Tibial nerve (tissue), 4 donors: Measurements from ENCODE around the gene RHBDD1.

Experiments
- EP300 ChIP-seq, 2 donors: sonication (generic); formaldehyde crosslinking; IDR thresholded peaks; one replicate each; pipeline ENCODE4 v1.6.1; 2017; ENCODE audit warnings: antibody characterized with exemption in 2 of 2, mild to moderate bottlenecking in 1 of 2
- TF ChIP-seq, protein P1 (sequence below), 5 experiments: fragments of 200-600 bp in 3 of 5; fragments of 450-650 bp in 2 of 5; sonication (generic) in 3 of 5; IDR thresholded peaks; one replicate each; pipeline ENCODE4 v1.5.1; 2016 to 2019; ENCODE audit warnings: antibody characterized with exemption in 5 of 5, mild to moderate bottlenecking in 3 of 5, moderate library complexity in 2 of 5

GRCh38 chr2:226985583-226985946 lies 149.7 kb downstream of the RHBDD1 start:
- no peak for TF ChIP-seq EP300 (IDR thresholded peaks at IDR 0.05)
- TF ChIP-seq, protein P1, sequence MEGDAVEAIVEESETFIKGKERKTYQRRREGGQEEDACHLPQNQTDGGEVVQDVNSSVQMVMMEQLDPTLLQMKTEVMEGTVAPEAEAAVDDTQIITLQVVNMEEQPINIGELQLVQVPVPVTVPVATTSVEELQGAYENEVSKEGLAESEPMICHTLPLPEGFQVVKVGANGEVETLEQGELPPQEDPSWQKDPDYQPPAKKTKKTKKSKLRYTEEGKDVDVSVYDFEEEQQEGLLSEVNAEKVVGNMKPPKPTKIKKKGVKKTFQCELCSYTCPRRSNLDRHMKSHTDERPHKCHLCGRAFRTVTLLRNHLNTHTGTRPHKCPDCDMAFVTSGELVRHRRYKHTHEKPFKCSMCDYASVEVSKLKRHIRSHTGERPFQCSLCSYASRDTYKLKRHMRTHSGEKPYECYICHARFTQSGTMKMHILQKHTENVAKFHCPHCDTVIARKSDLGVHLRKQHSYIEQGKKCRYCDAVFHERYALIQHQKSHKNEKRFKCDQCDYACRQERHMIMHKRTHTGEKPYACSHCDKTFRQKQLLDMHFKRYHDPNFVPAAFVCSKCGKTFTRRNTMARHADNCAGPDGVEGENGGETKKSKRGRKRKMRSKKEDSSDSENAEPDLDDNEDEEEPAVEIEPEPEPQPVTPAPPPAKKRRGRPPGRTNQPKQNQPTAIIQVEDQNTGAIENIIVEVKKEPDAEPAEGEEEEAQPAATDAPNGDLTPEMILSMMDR (IDR thresholded peaks at IDR 0.05), result peak in 1 of 5 experiments; percentile 1
